ENCODE measurements around the gene VTI1A. TPM values are rescaled to one million over a fixed set of nuclear protein-coding genes. Genes with fewer than 3 reads are reported as not detected.

Gene VTI1A
- polyA plus RNA-seq, 1 donor from 2014 or later: 28.7 TPM

DNA sequence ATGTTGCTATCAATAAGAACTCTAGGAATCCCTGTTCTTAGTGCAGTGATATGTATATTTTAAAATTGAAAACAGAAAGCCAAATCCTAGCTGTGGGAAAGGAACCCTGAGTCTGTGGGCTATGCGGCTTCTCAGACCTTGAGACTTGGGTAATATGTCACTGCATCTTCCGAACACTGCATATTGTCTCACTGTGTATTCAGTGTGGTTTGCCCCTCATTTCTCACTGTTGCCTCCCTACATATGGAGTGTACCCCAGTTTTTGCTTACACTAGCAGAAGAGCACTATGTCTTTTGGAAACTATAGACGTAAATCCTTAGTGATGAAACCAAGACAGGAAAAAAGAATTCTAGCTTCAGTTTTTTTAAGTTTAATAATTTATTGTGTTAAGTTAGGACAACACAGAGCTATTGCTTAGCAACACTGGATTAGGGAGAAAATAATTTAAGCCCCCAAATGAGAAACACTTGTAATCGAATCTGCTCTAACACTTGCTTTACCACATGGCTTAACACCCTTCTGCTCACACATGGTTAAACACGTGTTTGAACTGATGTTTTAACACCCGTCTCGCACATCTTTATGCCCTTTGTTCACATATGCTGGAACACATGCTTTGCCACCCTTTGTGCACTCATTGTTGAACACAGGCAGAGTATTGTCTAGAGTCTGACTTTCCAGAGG, 251.3 kb downstream of the VTI1A start:
- Histone ChIP-seq H3F3A (ENCODE audit: insufficient read depth, low read length, poor library complexity, severe bottlenecking) (no peaks in the 10 kb centered on the region), H3K27me3 (ENCODE audit: insufficient read depth, low read depth, low read length) (no peaks in the 10 kb centered on the region), H2AFZ (ENCODE audit: low read depth, low read length) (no peak overlapping the region), H3K36me3 (ENCODE audit: insufficient read depth, low read length) (no peaks in the 10 kb centered on the region), H3K9me2 (ENCODE audit: insufficient read depth, low read length) (no peaks in the 10 kb centered on the region), H3K9me3 (ENCODE audit: low read length) (no peaks in the 10 kb centered on the region), H4K20me1 (ENCODE audit: insufficient read depth) (no peaks in the 10 kb centered on the region), H3K79me2 (replicated peaks; ENCODE audit: insufficient read depth, low read length) (no peaks in the 10 kb centered on the region), H3K27ac (ENCODE audit: low read length) (no peak overlapping the region), H3K4me2 (ENCODE audit: low read length) (no peak overlapping the region), H3K9ac (ENCODE audit: low read length) (no peak overlapping the region), H3K4me3 (ENCODE audit: low read length) (no peak overlapping the region)
- TF ChIP-seq, protein P1, sequence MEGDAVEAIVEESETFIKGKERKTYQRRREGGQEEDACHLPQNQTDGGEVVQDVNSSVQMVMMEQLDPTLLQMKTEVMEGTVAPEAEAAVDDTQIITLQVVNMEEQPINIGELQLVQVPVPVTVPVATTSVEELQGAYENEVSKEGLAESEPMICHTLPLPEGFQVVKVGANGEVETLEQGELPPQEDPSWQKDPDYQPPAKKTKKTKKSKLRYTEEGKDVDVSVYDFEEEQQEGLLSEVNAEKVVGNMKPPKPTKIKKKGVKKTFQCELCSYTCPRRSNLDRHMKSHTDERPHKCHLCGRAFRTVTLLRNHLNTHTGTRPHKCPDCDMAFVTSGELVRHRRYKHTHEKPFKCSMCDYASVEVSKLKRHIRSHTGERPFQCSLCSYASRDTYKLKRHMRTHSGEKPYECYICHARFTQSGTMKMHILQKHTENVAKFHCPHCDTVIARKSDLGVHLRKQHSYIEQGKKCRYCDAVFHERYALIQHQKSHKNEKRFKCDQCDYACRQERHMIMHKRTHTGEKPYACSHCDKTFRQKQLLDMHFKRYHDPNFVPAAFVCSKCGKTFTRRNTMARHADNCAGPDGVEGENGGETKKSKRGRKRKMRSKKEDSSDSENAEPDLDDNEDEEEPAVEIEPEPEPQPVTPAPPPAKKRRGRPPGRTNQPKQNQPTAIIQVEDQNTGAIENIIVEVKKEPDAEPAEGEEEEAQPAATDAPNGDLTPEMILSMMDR (IDR thresholded peaks at IDR 0.05; ENCODE audit: poor library complexity, severe bottlenecking): no peak
- TF ChIP-seq RAD21 (conservative IDR thresholded peaks at IDR 0.05) (no peak), SMC3 (conservative IDR thresholded peaks at IDR 0.05; ENCODE audit: poor library complexity) (no peak), TAF1 (IDR thresholded peaks at IDR 0.05; ENCODE audit: low read depth) (no peak), EZH2 (IDR thresholded peaks at IDR 0.05; ENCODE audit: borderline replicate concordance, insufficient read depth, low read length, poor library complexity, severe bottlenecking) (no peak), MXI1 (conservative IDR thresholded peaks at IDR 0.05; ENCODE audit: poor library complexity, severe bottlenecking) (no peak), EP300 (conservative IDR thresholded peaks at IDR 0.05; ENCODE audit: poor library complexity, severe bottlenecking) (no peak), POLR2AphosphoS5 (IDR thresholded peaks at IDR 0.05) (no peak)
- TF ChIP-seq, protein P2, sequence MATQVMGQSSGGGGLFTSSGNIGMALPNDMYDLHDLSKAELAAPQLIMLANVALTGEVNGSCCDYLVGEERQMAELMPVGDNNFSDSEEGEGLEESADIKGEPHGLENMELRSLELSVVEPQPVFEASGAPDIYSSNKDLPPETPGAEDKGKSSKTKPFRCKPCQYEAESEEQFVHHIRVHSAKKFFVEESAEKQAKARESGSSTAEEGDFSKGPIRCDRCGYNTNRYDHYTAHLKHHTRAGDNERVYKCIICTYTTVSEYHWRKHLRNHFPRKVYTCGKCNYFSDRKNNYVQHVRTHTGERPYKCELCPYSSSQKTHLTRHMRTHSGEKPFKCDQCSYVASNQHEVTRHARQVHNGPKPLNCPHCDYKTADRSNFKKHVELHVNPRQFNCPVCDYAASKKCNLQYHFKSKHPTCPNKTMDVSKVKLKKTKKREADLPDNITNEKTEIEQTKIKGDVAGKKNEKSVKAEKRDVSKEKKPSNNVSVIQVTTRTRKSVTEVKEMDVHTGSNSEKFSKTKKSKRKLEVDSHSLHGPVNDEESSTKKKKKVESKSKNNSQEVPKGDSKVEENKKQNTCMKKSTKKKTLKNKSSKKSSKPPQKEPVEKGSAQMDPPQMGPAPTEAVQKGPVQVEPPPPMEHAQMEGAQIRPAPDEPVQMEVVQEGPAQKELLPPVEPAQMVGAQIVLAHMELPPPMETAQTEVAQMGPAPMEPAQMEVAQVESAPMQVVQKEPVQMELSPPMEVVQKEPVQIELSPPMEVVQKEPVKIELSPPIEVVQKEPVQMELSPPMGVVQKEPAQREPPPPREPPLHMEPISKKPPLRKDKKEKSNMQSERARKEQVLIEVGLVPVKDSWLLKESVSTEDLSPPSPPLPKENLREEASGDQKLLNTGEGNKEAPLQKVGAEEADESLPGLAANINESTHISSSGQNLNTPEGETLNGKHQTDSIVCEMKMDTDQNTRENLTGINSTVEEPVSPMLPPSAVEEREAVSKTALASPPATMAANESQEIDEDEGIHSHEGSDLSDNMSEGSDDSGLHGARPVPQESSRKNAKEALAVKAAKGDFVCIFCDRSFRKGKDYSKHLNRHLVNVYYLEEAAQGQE (IDR thresholded peaks at IDR 0.05; ENCODE audit: borderline replicate concordance): no peak

GRCh38 chr10:112698818-112699164, 251.8 kb downstream of the VTI1A start:
- H3K27me3 ChIP-seq (ENCODE audit: insufficient read depth, low read depth, low read length): no peaks in the 10 kb centered on the region
- H3K9ac ChIP-seq (ENCODE audit: low read length): no peak overlapping the region
- H4K20me1 ChIP-seq (ENCODE audit: insufficient read depth): no peaks in the 10 kb centered on the region
- no peaks in the 10 kb centered on the region for H3K9me3 ChIP-seq (ENCODE audit: low read length)
- no peaks in the 10 kb centered on the region for H3K79me2 ChIP-seq (replicated peaks; ENCODE audit: insufficient read depth, low read length)
- TF ChIP-seq, protein P1 (IDR thresholded peaks at IDR 0.05; ENCODE audit: poor library complexity, severe bottlenecking): no peak
- TF ChIP-seq, protein P2 (IDR thresholded peaks at IDR 0.05; ENCODE audit: borderline replicate concordance): no peak
- no peak for TF ChIP-seq SMC3 (conservative IDR thresholded peaks at IDR 0.05; ENCODE audit: poor library complexity)
- TF ChIP-seq TAF1 (IDR thresholded peaks at IDR 0.05; ENCODE audit: low read depth): no peak
- no peak for TF ChIP-seq EZH2 (IDR thresholded peaks at IDR 0.05; ENCODE audit: borderline replicate concordance, insufficient read depth, low read length, poor library complexity, severe bottlenecking)
- no peak for TF ChIP-seq EP300 (conservative IDR thresholded peaks at IDR 0.05; ENCODE audit: poor library complexity, severe bottlenecking)
- no peak for TF ChIP-seq MXI1 (conservative IDR thresholded peaks at IDR 0.05; ENCODE audit: poor library complexity, severe bottlenecking)
- TF ChIP-seq RAD21 (conservative IDR thresholded peaks at IDR 0.05): no peak
- TF ChIP-seq POLR2AphosphoS5 (IDR thresholded peaks at IDR 0.05): no peak
- H3K9me2 ChIP-seq (ENCODE audit: insufficient read depth, low read length): no peaks in the 10 kb centered on the region
- no peak overlapping the region for H2AFZ ChIP-seq (ENCODE audit: low read depth, low read length)
- H3K4me3 ChIP-seq (ENCODE audit: low read length): no peak overlapping the region
- H3K27ac ChIP-seq (ENCODE audit: low read length): no peak overlapping the region
- H3K4me2 ChIP-seq (ENCODE audit: low read length): no peak overlapping the region
- no peaks in the 10 kb centered on the region for H3K36me3 ChIP-seq (ENCODE audit: insufficient read depth, low read length)
- no peaks in the 10 kb centered on the region for H3F3A ChIP-seq (ENCODE audit: insufficient read depth, low read length, poor library complexity, severe bottlenecking)
